ENCODE results near the gene PIK3R2. TPM values are rescaled to one million over a fixed set of nuclear protein-coding genes. Genes with fewer than 3 reads are reported as not detected.

The PIK3R2 gene
- total RNA-seq, 4 donors from 2014 or later, result 14.4 to 33.0 (median 19.8) TPM

GRCh38 chr19:18130523-18131242 is 22.3 kb upstream of the PIK3R2 start:
- peaks cover 0 to 15% of the 10 kb centered on the region in 2 donors for H3K36me3 ChIP-seq
- 95 to 96% methylated on average over 10 to 21 of the region's 21 CpGs for WGBS, 2 donors
- H3K9me3 ChIP-seq, result no peaks in the 10 kb centered on the region
- no peak for TF ChIP-seq POLR2A (IDR thresholded peaks at IDR 0.05)
- TF ChIP-seq, protein P1, sequence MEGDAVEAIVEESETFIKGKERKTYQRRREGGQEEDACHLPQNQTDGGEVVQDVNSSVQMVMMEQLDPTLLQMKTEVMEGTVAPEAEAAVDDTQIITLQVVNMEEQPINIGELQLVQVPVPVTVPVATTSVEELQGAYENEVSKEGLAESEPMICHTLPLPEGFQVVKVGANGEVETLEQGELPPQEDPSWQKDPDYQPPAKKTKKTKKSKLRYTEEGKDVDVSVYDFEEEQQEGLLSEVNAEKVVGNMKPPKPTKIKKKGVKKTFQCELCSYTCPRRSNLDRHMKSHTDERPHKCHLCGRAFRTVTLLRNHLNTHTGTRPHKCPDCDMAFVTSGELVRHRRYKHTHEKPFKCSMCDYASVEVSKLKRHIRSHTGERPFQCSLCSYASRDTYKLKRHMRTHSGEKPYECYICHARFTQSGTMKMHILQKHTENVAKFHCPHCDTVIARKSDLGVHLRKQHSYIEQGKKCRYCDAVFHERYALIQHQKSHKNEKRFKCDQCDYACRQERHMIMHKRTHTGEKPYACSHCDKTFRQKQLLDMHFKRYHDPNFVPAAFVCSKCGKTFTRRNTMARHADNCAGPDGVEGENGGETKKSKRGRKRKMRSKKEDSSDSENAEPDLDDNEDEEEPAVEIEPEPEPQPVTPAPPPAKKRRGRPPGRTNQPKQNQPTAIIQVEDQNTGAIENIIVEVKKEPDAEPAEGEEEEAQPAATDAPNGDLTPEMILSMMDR (IDR thresholded peaks at IDR 0.05), result no peak
- no peak overlapping the region for H3K4me3 ChIP-seq (replicated peaks in 1 of 3)
- H3K27ac ChIP-seq, result no peak overlapping the region
- intact Hi-C loops (cut with DNase I), result no loop called here
- no peak for DNase-seq
- no peaks in the 10 kb centered on the region for H3K4me1 ChIP-seq
- no peaks in the 10 kb centered on the region for H3K27me3 ChIP-seq

DNA sequence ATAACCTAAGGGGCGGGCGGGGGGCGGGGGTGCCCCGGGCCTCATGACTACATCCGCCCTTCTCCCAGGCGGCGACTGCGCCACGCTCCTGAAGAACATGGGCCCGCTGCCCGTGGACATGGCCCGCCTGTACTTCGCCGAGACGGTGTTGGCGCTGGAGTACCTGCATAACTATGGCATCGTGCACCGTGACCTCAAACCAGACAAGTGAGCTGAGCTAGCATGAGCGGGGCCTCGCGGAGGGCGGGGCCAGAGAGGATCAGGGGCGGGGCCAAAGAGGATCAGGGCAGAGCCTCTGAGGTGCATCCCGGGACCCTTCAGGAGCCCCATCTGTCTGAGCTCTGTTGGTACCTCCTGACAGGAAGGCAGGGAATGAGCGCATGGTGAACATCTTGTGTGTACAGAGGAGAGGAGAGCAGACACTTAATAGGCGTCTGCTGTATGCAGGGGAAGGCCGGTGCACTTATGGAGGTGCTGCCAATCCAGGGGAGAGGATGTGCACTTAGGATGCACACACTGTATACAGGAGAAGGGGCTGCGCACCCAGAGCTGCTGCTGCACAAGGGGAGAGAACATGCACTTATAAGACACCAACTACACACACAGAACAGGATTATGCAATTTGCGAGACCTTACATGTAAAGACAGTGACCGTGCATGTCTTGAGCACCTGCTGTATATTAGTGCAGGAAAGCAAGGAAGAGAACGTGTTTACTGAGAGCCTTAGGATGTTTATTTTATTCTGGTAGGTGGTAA is 20.9 kb upstream of the PIK3R2 start:
- 84 to 86% methylated on average over 25 to 30 of the region's 31 CpGs for WGBS, 2 donors

DNA sequence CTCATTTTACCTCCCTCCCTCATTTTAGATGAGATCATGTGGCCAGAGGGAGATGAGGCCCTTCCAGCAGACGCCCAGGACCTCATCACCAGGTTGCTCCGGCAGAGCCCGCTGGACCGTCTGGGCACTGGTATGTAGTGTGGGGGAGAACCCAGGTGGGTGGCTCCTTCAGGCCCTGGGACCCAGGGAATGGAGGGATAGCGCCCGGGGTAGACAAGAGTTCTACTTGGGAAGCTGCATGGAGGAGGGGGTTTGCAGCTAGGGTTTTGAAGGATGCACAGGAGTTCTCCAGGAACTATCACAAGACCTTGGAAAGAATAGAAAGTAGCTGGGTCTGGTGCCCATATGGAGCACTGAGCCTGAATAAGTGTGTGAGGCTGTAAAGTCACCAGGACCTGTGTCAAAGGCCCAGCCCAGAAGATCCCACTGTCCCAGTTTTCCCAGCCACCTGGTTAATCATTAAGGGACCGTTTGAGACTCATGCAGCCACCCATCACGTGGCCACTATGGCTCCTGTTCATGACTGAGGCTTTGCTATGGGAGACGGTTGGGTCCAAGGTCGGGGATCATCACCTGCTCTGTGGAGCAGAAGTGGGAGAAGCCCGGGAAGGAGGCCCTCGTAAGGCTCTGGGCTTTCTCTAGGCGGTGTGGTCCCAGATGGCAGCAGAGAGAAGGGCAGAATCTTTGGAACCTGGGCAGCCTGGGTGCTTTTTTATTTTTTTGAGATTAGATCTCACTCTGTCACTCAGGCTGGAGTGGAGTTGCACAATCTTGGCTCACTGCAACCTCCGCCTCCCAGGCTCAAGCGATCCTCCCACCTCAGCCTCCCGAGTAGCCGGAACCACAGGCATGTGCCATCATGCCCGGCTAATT is 17.0 kb upstream of the PIK3R2 start:
- no peaks in the 10 kb centered on the region for H3K4me1 ChIP-seq
- TF ChIP-seq, protein P1 (IDR thresholded peaks at IDR 0.05), result no peak
- no peaks in the 10 kb centered on the region for H3K27me3 ChIP-seq
- H3K36me3 ChIP-seq, result peaks cover 3 to 19% of the 10 kb centered on the region in 2 donors
- DNase-seq, result no peak
- H3K4me3 ChIP-seq (replicated peaks in 1 of 3), result no peak overlapping the region
- no peaks in the 10 kb centered on the region for H3K9me3 ChIP-seq
- intact Hi-C loops (cut with DNase I), result no loop called here
- no peak overlapping the region for H3K27ac ChIP-seq
- 96 to 98% methylated on average over 18 of the region's 18 CpGs for WGBS, 2 donors

More for the DNA sequence above, 20.9 kb upstream of the PIK3R2 start:
- Histone ChIP-seq H3K9me3 (no peaks in the 10 kb centered on the region), H3K36me3 (peaks cover 0 to 15% of the 10 kb centered on the region in 2 donors), H3K27ac (no peak overlapping the region), H3K4me1 (no peaks in the 10 kb centered on the region), H3K4me3 (replicated peaks in 1 of 3) (no peak overlapping the region), H3K27me3 (no peaks in the 10 kb centered on the region)
- TF ChIP-seq POLR2A (IDR thresholded peaks at IDR 0.05), result no peak
- TF ChIP-seq, protein P1 (IDR thresholded peaks at IDR 0.05), result no peak
- intact Hi-C loops (cut with DNase I), result no loop called here
- no peak for DNase-seq

DNA sequence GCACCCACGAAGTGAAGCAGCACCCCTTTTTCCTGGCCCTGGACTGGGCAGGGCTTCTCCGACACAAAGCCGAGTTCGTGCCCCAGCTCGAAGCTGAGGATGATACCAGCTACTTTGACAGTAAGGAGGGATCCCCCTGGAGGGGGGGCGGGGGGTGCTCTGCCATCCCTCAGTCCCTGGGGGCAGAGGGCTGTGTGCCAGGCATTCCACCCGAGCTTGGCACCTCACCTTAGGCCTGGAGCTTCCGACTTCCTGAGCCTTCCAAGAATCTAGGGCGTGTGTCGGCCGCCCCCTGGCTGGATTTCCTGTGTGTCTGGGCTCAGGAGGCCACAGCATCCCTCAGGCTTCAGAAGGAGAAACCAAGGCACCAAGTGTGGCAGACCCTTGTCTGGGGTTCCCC is 15.7 kb upstream of the PIK3R2 start:
- H3K36me3 ChIP-seq, result peaks cover 3 to 17% of the 10 kb centered on the region in 2 donors
- 40% methylated on average over 1 of the region's 11 CpGs; no CpG with 5 or more reads in 1 of the 2 donors for WGBS, 2 donors
- H3K27ac ChIP-seq, result no peak overlapping the region
- intact Hi-C loops (cut with DNase I), result no loop called here
- no peaks in the 10 kb centered on the region for H3K4me1 ChIP-seq
- DNase-seq, result no peak
- TF ChIP-seq, protein P1 (IDR thresholded peaks at IDR 0.05), result no peak
- no peak for TF ChIP-seq POLR2A (IDR thresholded peaks at IDR 0.05)
- H3K9me3 ChIP-seq, result no peaks in the 10 kb centered on the region
- no peaks in the 10 kb centered on the region for H3K27me3 ChIP-seq
- no peak overlapping the region for H3K4me3 ChIP-seq (replicated peaks in 1 of 3)
